Measurements from ENCODE around the gene SYVN1. TPM values are rescaled to one million over a fixed set of nuclear protein-coding genes. Genes with fewer than 3 reads are reported as not detected.

SYVN1 gene
- total RNA-seq, 2 donors from 2014 or later, result 64.5 to 70.4 TPM

- peak; percentile 98 for ATAC-seq
- peak; percentile 61 to 86 for DNase-seq
- intact Hi-C loops (cut with DNase I, micrococcal nuclease), result no loop called here
These were observed 56.2 kb downstream of the SYVN1 start for GRCh38 chr11:65078151-65078550.

GRCh38 chr11:65077451-65077850, 56.9 kb downstream of the SYVN1 start:
- ATAC-seq (no peak), DNase-seq (no peak)
- intact Hi-C loops (cut with DNase I, micrococcal nuclease), result no loop called here

Small RNAs within 50 kb of the gene (microRNA-seq; reads per million reads assigned to microRNA genes)
- 0 reads per million in 2 donors for gene MIR6751

Other genes starting within 250 kb of the SYVN1 start
- 10 to 100 TPM; 25.3 to 43.4 TPM for gene ATG2A, start 217.3 kb downstream of the SYVN1 start, total RNA-seq
- gene PPP2R5B, start 209.8 kb downstream of the SYVN1 start, total RNA-seq, result 10 to 100 TPM; 25.1 to 39.6 TPM
- not detected for gene GPHA2, start 198.6 kb downstream of the SYVN1 start, total RNA-seq
- gene MAJIN, start 162.4 kb downstream of the SYVN1 start, total RNA-seq, result not detected
- 10 to 100 TPM; 17.4 to 17.6 TPM for gene BATF2, start 137.5 kb downstream of the SYVN1 start, total RNA-seq
- 10 to 100 TPM; 59.1 to 60.3 TPM for gene ARL2, start 120.4 kb downstream of the SYVN1 start, total RNA-seq
- gene SNX15, start 107.1 kb downstream of the SYVN1 start, total RNA-seq, result 10 to 100 TPM; 38.9 to 41.4 TPM
- gene SAC3D1, start 93.3 kb downstream of the SYVN1 start, total RNA-seq, result 10 to 100 TPM; 11.1 to 11.6 TPM
- gene NAALADL1, start 76.0 kb downstream of the SYVN1 start, total RNA-seq, result 10 to 100 TPM in 1 of 2 donors, 1 to 10 TPM in 1; 7.8 to 34.1 TPM
- 1 to 10 TPM; 3.0 to 7.3 TPM for gene CDCA5, start 50.5 kb downstream of the SYVN1 start, total RNA-seq
- 10 to 100 TPM; 45.3 to 45.6 TPM for gene ZFPL1, start 50.3 kb downstream of the SYVN1 start, total RNA-seq
- 100 to 1,000 TPM; 174 to 186 TPM for gene VPS51, start 38.3 kb downstream of the SYVN1 start, total RNA-seq
- gene TM7SF2, start 22.6 kb downstream of the SYVN1 start, total RNA-seq, result 10 to 100 TPM; 24.6 to 36.0 TPM
- 1 to 10 TPM; 7.3 to 9.7 TPM for gene ZNHIT2, start 16.8 kb downstream of the SYVN1 start, total RNA-seq
- gene FAU, start 12.4 kb downstream of the SYVN1 start, total RNA-seq, result 100 to 1,000 TPM; 701 to 737 TPM
- 10 to 100 TPM; 47.0 to 54.5 TPM for gene MRPL49, start 12.2 kb downstream of the SYVN1 start, total RNA-seq
- gene SPDYC, start 35.7 kb upstream of the SYVN1 start, total RNA-seq, result not detected
- gene CAPN1, start 47.4 kb upstream of the SYVN1 start, total RNA-seq, result 100 to 1,000 TPM; 316 to 367 TPM
- gene POLA2, start 127.4 kb upstream of the SYVN1 start, total RNA-seq, result 1 to 10 TPM; 4.3 to 9.8 TPM
- 10 to 100 TPM; 10.3 to 16.2 TPM for gene CDC42EP2, start 180.3 kb upstream of the SYVN1 start, total RNA-seq
- gene DPF2, start 199.3 kb upstream of the SYVN1 start, total RNA-seq, result 10 to 100 TPM; 25.9 to 33.1 TPM
- gene TIGD3, start 220.2 kb upstream of the SYVN1 start, total RNA-seq, result under 1 TPM; 0.20 to 0.61 TPM
- 1 to 10 TPM; 5.8 to 8.4 TPM for gene SLC25A45, start 248.1 kb upstream of the SYVN1 start, total RNA-seq

All from left colon (tissue), 2 donors.